Activated CD4-positive, alpha-beta T cell treated with anti-CD3 and anti-CD28 coated beads, Interleukin-2, Interleukin-6, amounts not matched to agents 100 ng/mL and 50 ng/mL, durations not matched to agents 16 hours and 8 hours (primary cell): Measurements from ENCODE around the gene AP3B1.
"Not testable (repeated sequence)": the region's sequence is repeated elsewhere in the genome, so short reads cannot be mapped to it uniquely, and the experiment has no call there.

ENCODE experiments used
- DNase-seq: peaks from one replicate; pipeline ENCODE4 v3.0.0-alpha.2; 2020

AP3B1 gene

DNA sequence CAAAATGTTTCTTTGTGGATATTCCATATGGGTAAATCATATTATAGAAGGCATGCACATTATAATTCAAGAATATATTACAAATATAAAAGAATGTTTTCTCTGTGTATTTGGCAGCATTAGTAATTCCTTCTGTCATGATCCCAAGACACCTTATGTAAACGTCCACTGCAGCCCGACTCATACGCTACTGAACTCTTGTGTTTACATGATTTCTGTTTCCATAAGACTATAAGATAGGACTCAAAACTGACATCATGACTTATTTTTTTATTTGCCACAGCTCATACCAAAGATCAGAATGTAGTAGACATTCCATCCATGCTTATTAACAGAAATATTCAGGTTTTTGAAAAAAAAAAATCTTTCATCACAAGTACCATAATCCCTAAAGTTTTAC is 234.1 kb downstream of the AP3B1 start:
- DNase-seq: no peak

DNA sequence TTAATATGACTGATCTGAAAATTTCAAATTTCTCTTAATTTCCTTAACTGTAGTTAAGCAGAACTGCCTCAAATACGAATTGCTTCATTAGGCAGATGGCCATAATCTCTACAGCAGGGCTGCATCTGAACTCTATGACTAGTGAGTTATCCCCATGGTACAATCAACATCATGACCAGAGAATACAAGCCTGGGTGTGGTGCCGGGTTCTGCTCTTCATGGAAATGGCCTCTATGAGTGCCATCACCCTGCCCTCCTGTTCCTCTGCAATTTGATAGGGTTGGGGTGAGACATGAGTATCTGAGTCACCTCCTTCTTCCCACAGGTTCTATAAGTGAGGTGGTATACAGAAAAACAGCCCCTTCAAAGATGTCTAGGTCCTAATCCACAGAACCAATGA is 235.9 kb downstream of the AP3B1 start:
- no peak for DNase-seq

DNA sequence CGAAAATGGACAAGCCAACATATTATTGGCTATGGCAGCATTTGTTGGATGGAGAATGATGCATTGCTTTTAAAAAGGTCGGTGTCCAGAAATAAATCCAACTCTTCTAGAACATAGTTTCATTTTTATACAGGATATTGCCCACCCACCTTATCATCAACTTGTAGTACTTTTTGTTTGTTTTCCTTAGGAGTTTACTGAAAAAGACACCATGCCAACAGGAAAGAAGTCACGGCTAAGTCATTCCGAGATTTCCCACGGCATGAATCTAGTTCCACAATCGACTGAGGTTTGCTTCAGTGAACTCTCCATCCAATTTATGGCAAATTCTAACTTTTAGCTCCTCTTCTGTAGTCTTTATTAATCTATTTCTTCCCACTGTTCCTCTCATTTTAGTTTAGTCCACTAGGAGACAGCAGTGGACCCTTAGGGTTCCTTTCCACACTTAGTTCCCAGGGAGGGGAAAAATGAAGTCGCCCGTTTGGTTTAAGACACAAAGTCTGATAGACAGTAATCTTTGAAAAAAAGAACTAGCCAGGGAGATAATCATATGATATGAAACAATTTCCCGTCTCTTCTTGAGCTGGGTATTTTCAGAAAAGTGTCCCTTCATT is 237.5 kb downstream of the AP3B1 start:
- no peak for DNase-seq

DNA sequence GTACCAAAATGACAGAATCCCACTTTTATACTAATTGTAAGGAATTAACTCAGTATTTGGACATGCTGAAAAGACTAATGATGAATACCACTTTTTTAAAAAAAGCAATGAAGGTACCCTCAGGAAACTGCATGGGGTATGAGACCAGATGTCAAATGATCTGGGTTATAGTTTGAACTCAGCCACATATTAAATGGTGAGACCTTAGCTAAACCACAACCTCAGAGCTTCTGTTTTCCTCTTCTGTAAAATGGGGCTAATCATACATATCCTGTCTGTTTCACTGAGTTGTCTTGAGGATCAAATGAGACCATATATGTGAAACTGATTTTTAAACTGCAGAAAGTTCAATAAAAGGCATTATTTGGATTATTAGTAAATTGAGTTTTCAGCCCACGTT is 238.4 kb downstream of the AP3B1 start:
- no peak for DNase-seq

DNA sequence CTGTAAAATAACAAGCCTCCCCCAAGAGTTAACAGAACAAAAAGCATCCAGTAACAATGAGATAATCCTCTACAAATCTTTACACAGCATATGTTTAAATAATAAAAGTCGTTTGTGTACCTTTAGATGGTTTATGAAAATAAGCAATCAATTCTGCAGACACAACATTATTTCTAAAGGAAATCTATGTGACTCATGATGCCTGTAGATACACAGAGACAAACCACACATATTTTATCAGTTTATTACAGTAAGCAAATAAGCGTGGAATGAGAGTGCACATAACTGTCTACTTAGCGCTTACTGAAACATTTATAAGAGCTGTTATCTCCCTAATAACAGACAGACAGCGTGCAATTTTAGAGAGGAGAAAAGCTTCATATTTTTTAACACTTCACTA is 243.6 kb downstream of the AP3B1 start:
- no peak for DNase-seq

DNA sequence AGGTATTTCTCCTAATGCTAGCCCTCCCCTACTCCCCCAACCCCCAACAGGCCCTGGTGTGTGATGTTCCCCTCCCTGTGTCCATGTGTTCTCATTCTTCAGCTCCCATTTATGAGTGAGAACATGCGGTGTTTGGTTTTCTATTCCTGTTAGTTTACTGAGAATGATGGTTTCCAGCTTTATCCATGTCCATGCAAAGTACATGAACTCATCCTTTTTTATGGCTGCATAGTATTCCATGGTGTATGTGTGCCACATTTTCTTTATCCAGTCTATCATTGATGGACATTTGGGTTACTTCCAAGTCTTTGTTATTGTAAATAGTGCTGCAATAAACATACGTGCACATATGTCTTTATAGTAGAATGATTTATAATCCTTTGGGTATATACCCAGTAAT is 247.7 kb downstream of the AP3B1 start:
- DNase-seq: not testable (repeated sequence)

DNA sequence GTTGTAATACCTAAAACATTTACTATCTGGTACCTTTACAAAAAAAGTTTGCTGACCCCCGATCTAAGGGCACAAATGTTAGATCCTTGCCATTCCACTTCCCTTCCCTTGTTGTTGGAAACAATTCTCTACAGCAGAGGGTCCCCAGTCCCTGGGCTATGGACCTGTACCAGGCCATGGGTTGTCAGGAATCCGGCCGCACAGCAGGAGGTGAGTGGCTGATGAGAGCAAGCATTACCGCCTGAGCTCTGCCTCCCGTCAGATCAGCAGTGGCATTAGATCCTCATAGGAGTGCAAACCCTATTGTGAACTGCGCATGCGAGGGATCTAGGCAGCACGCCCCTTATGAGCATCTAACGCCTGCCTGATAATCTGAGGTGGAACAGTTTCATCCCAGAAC is 248.5 kb downstream of the AP3B1 start:
- DNase-seq: no peak

DNA sequence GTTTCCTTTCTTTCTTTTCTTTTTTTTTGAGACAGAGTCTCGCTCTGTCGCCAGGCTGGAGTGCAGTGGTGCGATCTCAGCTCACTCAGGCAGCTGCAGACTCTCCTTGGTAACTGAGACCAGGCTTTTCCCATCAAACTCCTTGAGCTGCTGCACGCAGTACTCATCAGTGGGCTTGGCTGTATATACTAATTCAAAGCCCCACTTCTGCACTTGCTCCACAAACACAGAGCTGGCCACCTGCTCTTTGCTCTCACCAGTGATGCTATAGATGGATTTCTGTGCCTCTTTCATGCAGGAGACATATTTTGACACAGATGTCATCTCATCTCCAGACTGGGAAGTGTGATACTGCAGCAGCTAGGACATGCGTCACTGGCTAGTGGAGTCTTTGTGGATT is 252.7 kb downstream of the AP3B1 start:
- DNase-seq: no peak

DNA sequence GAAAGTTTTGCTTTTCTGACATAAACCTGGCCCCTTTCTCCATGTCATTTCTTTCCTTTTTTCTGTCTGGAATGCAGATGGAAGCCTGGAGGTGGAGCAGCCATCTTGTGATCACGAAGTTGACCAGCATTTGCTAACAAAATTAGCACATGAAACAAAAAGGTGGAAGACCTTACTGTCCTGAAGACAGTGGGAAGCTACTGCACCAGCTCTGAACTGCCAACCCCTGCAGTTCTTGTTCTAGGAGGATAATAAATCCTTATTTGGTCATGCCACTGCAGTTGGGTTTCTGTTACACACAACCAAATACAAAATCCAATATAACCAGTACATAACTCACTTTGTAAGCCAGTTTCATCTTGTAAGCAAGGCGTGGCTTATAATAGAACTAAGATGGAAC is 269.0 kb downstream of the AP3B1 start:
- DNase-seq: no peak

DNA sequence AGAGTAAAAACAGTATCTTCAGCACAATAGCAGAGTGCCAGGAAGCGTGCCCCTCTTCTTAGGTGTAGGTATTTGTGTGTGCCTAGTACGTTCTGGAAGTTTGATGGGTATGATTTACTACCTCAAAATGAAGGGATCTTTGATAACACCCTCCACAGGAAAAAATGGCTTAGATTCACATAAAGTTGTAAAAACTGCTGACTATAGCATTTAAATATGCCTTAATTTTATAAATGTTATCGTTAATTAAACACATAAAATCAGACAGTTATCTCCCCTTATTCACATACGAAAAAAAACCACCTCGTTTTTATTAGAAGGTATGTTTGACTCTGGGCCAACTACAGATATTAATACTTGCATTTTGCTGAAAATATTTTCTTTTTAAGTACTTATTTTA is 274.8 kb downstream of the AP3B1 start:
- DNase-seq: no peak

DNA sequence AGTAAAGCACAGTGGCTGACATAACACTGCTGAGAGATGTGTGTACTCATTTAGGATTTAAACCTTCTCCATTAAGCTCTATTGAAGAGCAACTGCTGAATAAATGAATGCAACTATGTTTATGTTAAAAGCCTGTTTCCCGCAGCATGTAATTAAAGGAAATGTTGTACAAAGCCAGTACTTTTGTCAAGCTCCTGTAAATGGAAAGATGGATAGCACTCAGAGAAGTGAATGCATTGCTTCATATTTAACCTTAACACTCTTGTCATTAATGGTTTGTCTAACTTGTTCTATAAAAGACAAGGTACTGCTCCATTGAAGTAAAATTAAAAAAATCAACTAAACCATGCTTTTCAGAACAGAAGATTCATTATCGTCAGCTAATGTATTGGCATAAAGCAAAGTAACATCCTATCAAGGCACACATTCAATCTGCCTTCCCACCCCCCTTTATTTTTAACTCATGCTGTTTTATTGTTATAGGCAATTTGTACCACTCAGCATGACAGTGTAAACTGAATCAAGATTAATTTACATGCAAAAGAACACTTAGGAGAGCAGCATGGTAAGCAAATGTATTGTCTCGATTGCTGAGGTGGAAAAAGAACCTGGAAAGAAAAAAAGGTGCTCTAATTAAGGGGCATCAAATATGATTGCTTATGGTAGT is 277.5 kb downstream of the AP3B1 start:
- no peak for DNase-seq

DNA sequence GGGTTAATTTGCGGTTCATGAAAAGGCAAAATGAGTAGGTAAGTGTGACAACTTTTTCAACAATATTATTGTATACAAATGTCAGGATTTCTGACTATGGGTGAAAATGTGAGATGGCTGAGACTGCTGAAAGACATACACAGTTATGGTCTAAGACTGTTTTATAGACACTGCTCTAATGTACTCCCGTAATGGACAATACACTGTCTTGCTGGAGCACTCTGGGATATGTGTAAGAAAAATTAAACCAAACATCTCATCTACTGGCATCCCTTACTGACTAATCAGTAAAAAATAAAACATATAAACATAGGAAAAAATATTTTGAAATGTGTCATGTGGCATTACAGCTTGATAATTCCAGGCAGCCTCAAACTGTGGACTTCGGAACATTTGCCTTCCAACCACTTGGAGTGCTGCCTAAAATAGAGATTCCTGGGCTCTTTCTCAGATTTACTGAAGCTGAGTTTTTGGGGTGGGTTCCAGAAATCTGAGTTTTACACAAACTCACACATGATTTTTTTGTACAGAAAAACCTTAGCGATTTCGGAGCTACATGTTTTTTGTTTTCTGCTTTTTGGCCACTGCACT is 284.5 kb downstream of the AP3B1 start:
- DNase-seq: no peak

DNA sequence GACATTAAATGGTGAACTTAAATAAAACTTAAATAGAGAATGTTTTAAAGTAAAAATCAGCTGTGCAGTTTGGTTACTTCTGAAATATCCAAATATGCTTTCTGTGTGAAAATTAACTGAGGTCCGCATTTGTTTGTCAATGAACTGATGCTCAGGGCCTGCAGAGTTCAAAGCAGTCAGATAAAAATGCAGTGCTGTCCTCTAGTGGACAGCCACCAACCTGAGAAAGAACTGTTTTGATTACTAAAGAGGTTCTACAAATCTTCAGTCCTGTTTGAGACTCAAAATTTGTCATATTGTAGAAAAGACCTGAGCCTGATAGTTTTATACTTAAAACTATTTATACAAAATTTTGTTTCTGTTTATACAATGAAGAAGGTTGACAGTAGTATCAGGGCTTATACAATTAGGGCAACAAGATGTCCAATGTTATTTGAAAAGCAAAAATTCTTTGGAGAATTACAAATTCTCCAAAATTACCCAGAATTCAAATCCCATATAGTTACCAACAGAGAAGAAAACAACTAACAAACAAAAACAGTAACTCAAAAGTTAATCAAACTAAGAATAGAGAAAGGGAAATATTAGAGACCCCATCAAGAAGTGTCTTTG is 286.0 kb downstream of the AP3B1 start:
- DNase-seq: peak; percentile 4

DNA sequence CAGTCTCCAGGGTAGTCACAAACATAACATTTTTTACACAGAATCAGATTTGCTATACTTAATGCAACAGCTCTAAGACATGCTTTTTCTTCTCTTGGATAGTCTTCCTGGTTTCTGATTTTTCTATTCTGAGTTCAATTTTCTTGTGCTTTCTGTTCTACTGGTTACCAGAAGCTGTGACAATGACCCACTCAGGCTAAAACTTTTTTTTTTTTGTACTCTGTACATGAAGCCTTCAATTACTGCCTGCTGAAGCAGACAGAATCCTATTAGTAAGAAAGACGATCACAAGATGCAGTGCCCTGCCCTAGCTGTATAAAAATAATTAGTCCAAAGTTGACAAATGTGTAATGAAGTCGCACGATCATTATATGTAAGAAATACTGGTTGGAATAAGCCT is 287.3 kb downstream of the AP3B1 start:
- no peak for DNase-seq

DNA sequence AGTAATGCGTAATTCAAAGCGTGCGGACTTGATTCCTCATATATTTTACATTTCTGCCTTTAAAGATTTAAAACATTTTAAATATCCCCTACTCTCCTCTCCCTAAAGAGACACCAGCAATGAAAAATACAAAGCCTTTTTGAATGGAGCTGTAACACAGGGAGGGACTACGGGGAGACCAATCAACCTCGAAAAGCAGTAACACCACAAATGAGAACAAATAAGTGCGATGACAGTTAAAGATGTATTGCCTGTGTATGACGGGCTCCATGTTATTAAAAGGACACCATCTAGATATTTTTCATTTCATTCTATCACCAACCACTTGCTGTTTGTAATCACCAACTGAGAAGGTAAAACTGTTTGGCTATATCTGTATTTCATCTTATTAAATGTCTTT is 288.0 kb downstream of the AP3B1 start:
- DNase-seq: no peak

DNA sequence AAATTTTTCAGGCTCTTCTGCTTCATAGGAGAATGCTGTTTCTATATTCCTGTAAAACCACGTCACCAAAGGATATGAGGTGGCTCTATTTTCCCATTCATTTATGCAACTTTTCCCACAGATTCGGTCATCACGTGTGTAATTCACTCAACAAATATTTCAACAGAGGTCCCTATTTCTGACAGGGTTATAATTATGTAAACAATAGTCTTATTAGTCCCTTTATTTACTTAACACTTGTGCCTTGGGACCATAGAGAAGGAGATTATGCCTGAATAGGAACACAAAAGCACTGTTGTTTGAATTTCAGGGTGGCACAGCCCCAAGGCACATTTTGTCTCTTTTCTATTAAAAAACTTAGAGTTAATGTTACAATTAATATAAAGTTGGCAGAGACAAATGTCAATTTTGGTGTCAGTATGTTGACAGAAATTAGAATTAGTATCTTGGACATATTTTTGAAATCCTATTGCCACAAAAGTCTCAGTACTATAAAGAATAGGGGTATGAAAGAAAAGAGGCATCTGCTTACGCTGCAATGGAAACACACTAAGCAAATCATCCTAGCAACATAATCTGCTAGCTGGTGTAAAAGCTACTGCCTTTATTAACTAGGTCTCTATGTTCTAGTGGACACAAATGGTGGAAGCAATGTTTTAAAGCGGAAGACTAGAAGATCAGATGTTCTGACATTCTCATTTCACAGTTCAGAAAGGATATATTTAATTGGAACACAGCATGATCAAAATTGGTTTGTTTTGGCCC is 289.3 kb downstream of the AP3B1 start:
- DNase-seq: no peak

DNA sequence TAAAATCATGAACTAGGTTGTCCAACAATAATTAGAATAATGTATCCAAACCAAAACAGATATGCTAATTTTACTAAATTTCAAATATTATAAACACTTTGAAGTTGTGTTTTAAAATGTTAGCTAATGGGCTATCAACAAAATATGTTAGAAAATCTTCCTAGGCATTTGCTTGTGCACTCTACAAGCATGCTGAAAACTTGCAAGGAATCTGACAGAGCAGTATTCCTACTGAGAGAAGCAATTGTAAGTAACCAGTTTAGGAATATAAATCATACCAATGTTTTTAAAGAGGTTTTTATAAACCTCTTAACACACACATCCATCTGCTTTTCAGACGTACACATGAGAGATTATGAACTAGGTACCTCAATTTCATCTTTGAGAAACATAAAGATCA is 289.9 kb downstream of the AP3B1 start:
- no peak for DNase-seq

DNA sequence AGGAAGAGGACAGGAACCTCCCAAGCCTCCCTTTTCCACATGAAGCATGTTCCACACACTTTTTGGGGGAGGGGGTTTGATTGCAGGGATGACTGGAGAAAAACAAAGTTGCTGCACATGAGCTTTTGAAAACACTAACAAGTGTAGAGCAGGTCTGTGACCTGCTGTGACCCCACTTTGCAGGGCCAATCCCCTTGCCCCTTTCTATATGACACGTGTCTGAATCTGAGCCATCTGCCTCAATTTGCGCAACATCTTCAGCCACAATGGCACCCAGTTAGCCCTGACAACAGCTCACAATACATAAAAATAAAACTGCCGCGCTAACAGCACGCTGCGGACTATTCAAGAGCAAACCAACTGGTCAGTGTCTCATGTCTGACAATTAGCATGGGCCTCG is 290.6 kb downstream of the AP3B1 start:
- no peak for DNase-seq

DNA sequence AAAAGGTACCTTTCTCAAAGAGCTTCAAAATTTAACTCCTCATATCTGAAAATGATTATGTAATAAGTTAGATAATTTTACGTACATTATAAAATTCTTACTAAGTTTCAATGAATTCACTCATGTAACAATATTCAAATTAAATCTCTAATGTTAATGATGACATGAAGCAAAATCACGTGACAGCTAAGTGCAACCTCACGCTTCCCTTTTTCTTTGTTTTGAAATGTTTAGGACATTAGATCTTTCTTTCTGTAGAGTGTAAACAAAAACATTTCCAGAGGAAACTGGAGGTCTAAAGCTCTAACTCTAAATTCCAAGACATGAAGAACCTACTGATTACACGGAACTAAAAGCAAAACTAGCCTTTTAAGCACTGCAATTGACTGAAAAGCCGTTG is 291.0 kb downstream of the AP3B1 start:
- no peak for DNase-seq

DNA sequence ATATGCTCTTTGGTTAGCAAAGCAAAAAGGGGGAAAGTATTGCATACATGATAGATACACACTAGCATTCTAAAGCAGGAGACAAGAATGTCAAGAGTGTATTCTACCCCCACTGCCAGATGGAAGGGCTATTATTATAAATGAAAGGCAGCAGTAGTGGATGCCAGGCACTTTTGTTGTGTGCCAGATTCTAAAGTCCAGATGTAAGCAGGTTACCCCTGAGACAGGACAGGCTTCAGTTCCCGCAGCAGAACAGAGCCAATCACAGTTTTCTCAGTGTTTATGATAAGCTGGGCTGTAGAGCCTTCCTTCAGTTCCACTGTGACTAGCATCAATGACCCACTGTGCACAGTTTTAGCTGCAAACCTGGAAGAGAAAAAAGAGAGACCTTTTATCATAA is 291.8 kb downstream of the AP3B1 start:
- no peak for DNase-seq

DNA sequence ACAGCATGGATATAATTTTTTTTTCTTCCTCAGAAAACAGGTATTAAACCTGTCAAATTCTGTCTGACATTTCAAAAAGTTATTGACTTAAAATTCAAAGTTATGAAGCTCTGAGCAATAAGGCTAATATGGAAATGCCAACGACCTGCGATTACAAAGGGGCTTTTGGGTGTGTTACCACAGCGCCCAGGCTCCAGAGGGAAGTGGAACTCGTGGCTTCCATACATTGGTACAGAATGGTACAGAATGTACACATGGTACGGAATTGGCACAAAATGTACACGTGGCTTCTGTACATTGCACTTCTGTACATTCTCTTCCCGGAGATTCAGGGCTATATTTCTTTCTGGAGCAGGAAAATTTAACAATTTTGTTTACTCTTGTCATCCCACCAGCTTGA is 293.3 kb downstream of the AP3B1 start:
- no peak for DNase-seq

DNA sequence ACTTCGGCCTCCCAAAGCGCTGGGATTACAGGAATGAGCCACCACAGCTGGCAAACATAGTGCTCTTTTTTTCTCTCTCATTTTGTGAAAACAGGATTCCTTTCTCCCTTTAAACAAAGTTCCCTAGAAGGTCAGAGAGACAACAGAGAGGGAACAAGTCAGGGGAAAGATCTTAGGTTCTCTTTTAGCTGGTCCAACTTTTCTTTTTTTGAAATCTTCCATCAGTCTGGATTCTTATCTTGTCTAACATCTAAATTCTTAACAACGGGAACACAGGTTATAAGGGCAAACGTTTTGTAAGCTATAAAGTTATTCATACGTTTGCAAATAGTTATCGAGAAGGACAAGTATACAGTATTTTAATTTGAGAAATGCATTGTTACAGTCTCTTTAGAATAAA is 294.3 kb downstream of the AP3B1 start:
- no peak for DNase-seq

DNA sequence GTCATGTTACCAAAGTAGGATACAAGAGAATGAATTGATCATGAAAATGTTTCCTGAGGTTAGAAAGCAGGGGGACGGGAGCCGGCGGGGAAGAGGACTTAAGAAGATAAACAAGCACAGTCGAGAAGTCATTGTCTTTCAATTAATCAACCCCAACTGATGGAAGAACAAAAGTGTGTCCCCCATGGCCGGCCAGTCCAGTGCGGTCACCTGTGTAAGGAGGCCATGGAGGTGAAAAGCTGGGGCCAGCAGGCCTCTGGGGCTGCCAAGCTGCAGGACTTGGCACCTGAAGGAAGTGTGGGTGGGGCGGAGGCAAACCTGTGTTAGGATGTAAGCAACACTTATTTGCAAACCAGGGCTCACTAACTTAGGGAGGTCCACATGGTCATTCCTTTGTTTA is 295.1 kb downstream of the AP3B1 start:
- no peak for DNase-seq

DNA sequence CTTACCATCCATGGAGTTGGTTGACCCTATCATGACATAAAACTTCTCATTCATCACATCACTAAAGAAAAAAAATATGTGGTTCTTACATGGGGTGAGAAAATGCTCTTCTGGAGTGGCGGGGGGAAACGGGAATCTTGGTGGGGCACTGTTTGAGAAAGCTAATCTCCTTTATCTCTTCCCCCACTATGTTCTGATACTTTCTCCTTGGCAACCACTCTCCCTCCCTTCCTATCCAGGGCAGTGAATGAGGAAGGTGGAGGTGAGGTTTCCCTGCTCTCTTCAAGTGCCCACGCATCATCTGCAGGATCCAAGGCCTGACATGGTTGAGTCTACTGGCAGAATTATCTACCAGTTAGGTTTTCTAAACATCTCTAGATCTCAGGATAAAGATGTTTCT is 297.6 kb downstream of the AP3B1 start:
- no peak for DNase-seq
